GM18508 (cell line): ENCODE results near the gene DYNC1H1.

Experiments
- ATAC-seq: cut with Tn5 transposase; IDR thresholded peaks from one replicate; pipeline ENCODE4 v1.9.1; 2021; ENCODE audit warnings: moderate number of reproducible peaks; ENCODE audit not compliant: insufficient read depth, unreplicated experiment

The DYNC1H1 gene

DNA sequence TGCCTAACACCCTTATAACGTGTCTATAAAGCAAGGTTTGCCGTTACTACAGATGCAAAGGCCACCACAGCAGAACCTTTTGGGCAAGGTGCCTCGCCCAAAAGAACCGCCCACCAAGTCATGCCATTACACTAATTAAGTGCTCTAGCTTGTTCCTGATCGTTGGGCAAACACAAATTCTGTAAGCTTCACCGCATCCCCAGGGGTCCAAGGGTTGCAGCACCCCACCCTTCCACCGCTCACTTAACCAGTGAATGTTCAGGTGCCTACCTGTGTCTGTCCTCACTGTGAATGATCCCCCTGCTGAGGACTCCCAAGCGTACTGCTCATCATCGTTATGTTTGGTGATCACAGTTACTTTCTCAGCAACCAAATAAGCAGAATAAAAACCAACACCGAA, 121.1 kb downstream of the DYNC1H1 start:
- no peak for ATAC-seq

DNA sequence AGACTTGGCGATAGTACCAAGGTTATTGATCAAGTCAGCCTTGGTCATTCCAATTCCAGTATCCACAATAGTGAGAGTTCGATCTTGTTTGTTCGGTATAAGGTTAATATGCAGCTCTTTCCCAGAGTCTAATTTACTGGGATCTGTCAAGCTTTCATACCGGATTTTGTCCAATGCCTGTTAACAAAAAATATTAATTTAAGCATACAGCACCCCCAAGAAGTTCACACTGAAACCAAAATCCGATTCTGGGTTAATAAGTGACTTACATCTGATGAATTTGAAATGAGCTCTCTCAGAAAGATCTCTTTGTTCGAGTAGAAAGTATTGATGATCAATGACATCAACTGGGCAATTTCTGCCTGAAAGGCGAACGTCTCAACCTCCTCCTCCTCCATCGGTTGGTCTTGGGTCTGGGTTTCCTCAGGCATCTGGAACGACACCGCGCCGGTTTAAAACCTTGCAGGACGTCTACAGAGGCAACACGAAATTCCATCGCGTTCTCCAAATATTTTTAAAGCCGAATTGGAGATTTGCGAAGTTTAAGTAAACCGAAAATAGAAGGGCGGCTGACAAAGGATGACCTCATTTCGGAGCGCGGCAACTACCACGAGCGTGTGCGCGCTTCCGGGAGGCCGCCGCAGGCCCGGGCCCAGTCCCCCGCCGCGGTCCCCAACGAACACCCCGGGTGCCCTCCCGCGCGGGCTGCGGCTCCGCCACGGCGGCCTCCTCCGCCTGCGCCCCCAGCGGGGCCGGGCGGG, 121.8 kb downstream of the DYNC1H1 start:
- ATAC-seq, result no peak

DNA sequence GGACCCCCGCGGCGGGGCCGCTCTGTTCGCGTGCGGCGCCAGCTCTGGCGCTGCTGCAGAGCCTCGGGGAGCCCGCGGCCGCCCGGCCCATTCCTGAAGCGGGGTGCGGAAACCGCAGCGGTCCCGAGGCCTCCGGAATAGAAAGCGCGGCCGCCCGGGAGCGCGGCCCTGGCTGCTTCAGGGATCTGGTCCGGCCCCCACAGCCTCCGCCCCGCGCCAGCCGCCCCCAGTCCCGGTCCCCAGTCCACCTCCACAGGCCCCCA, 122.3 kb downstream of the DYNC1H1 start:
- ATAC-seq, result no peak

DNA sequence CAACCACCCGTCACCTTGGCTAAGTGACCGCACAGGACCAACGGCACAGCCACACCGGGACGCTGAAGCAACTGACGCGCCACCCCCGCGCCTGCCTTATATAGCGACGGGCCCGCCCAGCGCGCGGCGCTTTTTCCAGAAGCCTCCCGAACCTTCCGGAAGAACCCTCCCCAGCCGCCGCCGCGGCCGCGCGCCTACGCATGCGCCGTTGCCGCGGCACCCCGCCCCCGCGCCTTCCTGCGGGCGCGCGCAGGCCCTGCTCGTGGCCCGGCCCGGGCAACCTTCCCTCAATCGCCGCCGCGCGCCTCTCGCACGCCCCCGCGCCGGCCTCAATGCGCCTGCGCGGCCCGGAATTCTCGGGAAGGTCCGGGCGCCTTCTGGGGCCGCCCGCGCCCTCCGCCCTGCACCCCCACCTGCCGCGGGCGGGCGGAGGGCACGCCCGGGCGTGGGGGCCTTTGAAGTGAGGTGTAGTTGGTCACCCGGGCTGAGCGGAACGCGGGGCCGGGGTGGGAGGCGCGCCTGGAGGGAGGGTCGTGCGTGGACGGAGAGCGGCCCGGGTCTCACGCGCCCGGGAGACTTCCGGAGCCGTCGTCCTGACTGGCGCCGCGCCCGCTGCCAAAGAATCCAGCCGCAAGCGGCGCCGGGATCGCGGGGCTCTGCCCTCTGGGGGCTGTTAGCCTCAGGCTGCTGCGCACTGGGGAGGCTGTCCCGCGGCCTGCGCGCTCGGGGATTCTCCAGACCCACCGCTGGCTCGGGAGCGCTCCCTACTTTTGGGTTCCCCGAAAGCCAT, 122.8 kb downstream of the DYNC1H1 start, which contains the start of gene HSP90AA1:
TSS of gene HSP90AA1 (minus strand) at position 73 of the 790 bp plus-strand sequence. CDS start 666 bp downstream, outside the sequence.
- peak; percentile 38 for ATAC-seq

DNA sequence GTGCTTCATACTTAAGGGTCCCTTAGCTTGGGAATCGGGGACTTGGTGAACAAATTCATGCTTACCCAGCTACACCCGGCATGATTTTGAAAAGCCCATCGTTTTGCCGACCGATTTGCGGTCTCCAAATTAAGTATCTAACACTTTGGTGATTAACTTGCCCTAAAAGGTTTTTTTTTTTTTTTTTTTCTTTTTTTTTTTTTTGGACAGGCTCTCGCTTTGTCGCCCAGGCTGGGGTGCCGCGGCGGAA, 123.3 kb downstream of the DYNC1H1 start:
- ATAC-seq, result no peak

DNA sequence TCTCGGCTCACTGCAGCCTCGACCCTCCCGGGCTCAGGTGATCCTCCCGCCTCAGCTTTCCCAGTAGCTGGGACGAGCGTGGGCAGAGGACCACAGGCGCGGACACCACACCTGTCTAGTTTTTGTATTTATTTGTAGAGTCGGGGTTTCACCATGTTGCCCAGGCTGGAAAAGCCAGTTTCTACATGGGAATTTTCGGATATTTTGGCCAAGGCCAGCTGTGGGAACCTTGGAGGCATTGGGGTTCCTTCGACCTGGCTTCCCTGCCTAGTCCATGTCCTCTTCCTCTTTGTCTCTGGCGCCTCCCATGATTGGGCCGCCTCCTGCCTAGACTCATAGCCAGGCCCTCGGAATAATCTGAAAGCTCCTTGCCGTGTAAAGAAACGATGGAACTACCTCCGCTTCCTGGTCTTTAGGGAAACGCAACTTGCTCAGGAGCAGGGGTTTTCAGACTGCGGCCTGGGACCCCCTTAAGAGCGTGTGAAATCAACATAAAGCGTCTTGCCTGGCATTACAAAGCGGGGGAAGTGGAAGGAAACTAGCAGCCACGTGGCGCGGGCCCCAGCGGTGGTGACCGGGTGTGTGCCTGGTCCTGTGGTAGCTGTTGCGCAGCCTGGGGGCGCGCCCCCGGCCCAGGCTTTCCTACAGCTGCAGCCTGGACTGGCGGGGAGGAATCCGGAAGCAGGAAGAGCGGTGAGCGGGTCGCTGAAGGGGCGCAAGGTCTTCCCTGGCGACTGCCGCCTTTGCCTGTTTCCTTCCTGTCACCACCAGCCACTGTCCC, 123.8 kb downstream of the DYNC1H1 start:
- no peak for ATAC-seq

DNA sequence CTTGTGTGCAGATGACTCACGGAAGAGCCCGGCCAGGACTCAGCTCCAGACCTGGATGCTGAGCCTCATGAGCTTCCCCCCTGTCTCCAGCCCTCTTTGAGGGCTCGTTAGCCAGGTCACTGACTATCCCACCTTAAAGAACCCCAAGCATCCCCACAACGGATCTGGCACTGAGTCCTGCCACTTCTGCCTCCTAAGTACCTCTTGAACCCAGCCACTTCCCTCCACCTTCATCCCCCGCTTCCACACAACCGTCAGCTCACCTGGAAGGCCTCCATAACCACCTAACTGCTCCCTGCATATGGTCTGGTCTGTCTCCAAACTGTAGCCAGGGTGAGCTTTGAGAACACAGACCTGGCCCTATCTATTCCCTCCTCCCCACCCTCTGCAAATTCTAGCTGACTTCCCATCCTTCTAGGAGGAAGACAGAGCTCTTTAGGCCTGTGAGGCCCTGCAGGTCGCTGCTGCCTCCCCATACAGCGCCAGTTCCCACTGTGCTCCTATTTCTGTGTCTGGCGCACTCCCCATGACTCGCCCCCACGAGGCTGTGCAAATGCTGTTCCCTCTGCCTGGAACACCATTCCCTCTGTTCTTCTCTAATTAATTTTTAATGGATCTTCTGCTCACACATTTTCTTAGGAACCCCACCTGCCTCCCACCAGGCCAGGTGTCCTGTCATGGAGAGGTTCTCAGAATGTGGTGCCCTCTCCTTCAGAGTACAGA, 125.4 kb downstream of the DYNC1H1 start:
- no peak for ATAC-seq

DNA sequence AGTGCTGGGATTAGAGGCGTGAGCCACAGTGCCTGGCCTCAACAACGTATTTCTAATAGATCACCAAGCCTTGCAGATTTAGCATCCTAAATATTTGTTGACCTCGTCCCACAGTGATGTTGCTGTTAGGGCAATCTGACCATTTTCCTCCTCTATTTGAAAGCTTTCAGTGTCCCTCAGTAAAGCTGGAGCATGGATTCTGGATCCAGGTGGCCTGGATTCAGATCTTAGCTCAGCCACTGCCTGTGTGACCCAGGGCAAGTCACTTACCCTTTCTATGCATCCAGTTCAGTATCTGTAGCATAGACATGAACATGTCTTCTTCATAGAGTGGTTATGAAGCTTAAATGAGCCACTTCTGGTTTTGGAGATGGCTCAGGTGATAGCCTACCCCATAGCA, 126.3 kb downstream of the DYNC1H1 start:
- ATAC-seq, result no peak

DNA sequence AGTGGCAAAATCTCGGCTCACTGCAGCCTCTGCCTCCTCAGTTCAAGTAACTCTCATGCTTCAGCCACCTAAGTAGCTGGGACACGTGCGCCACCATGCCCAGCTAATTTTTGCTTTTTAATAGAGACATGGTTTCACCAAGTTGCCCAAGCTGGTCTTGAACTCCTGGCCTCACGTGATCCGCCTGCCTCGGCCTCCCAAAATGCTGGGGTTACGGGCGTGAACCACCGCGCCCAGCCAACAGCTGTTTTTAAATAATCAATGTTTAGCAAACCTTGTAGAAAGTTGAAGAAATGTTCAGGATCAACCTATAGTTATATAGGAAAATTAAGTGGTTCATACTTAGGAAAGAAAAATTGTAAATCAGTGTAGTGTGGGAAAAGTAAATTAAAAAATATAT, 128.4 kb downstream of the DYNC1H1 start:
- ATAC-seq, result no peak

DNA sequence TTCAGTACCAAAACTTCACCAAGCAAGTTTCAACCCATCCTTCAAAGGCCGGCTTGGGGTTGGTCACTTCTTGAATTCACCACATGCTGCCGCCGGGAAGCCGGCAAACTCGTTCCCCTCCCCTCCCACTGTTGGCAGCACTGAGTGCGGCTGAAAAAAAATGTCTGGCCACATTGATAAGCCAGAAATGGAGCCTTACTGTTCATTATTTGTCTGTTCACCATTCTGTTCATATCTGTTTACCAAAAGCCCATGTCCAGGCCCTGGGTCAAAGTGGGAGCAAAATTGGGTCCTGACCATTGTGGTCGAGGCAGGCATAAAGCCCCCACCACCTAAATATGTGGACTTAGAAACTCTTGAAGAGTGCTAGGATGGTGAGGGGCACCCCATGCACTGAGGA, 129.7 kb downstream of the DYNC1H1 start:
- no peak for ATAC-seq

DNA sequence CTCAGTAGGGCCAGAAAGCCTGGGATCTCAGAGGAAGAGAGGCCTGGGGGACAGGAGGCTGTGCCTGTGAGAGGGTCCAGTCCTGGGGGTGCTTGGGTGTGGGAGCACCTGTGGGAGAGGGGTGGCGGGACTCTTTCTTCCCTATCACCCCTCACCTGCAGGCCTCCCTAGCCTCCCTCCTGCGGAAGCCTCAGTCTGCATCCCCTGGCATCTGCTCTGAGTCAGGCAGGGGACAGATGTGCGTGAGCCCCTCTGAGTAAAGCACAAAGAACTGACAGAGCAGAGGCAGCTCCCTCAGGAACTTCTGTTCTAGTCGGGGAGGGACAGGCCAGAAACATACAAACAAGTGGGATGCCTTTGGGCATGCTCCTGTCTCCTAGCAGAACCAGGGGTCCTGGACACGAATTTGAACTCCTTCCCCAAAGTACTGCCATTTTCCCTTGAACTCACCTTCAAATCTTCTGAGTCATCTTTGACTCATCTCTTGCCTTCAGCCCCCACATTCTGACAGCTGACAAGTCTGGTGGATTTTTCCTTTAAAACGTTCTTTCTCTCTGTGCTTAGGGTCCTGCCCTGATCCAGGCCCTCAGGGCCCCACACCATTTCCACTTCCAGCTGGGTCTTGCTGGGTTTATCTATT, 131.0 kb downstream of the DYNC1H1 start:
- no peak for ATAC-seq

DNA sequence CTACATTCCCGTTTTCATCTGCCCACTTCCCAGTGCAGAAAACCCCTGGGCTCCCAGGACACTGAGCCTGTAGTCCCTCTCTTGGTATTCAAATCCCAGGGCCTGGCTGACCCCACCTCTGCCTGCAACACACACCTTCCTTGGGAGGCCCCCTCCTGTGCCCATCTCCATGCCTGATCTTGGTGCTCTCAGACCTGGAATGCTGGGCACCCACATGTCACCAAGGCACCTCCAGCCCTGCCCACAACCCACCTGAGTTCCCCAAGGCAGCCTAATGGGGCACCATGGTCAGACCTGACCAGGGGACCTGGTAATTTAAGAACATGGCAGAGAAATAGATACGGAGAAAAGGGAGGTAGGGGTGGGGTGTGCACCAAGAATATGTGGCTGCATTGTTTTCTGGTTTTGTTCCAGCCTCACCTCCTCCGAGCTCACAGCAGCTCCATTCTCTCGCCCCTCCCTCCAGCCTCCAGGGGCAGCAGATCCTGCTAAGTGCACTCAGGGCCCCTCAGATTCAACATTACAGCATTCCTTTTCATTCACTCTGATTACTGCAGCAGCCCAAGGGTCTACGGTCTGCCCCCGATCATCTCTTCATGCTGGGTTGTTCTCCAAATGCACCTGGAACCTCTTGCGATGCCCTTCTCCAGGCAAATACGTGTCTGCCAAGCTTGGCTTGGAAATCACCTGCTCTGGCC, 131.6 kb downstream of the DYNC1H1 start:
- ATAC-seq, result no peak

DNA sequence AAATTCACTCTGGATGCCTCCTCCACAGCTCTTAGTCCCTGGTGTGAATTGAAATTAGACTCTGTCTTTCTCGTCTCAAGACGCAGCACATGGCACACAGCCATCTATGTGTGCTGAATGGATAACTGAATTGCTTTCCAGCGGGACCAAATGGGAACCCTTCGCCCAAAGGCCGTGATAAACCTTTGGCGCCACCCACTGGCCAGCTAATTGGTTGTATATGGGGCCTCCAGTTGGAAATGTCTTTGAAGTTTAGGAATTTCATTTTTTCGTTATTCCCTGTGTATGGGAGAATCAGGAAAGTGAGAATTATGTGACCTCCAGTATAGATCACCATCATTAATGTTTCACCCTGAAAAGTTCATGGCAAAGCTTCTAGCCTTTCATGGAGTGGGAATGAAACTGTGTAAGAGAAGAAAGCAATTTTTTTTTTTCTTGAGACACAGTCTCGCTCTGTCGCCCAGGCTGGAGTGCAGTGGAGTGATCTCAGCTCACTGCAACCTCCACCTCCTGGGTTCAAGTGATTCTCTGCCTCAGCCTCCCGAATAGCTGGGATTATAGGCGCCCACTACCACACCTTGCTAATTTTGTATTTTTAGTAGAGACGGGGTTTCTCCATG, 132.3 kb downstream of the DYNC1H1 start:
- no peak for ATAC-seq

DNA sequence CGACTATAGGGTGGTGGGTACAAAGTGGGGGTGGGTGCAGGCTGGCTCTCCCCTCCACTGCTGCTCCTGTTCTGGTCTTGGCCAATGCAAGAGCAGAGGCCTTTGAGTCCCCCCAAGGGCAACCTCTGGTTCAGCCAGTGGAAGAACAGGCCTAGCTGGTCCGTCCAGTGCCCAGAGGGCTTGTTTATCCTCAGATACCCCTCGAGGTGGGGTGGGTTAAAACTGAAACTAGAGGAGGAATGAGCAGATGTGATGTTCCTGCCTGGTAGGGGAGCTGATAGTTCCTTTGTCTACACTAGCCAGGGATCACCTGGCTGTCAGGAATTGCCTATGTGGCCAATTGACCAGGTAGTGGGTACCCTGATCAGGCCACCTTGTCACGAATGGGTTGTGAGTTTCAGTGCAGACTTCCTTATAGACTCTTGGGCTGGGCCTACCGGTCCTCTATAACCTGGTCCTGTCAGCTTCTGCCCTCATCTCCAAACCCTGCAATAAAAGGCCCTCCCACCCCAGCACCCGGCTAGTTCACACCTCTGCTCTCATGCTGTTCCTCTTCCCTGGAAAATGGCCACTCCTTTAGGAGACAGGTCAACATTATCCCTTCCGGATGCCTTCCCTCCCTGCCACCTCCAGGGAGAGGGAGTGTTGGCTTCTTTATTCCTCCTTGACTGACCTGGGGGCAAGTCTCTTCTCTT, 133.2 kb downstream of the DYNC1H1 start:
- no peak for ATAC-seq

DNA sequence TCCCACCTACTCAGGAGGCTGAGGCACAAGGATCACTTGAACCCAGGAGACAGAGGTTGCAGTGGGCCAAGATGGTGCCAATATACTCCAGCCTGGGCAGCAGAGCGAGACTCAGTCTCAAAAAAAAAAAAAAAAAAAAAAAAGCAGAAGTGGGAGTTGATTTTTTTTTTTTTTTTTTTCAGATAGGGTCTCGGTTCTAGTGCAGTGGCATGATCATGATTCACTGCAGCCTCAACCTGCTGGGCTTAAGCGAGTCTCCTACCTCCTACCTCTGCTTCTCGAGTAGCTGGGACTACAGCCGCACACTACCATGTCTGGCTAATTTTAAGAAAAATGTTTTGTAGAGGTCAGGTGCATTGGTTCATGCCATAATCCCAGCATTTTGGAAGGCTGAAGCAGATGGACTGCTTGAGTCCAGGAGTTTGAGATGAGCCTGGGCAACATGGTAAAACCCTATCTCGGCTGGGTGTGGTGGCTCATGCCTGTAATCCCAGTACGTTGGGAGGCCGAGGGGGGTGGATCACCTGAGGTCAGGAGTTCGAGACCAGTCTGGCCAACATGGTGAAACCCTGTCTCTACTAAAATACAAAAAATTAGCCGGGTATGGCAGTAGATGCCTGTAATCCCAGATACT, 138.8 kb downstream of the DYNC1H1 start:
- ATAC-seq, result no peak

DNA sequence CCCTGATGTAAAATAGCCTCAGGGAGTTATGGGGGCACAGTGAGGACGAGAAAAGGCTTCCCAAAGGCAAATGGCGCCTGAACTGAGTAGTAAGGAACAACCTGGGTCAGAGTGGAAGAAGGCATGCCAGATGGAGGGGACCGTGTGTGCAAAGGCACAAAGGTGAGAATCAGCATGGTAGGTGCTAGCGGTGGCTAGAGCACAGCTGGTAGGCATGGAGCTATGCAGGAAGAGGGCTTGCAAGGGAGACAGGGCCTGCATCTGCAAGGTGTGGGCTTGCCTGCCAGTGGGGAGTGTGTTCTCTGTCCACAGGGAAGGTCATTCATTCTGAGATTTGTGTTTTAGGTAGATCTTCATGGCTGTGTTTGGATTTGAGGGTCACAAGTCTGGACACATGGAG, 141.0 kb downstream of the DYNC1H1 start:
- ATAC-seq, result no peak
